GM12878 (cell line): ENCODE data around the gene MDFI. TPM values are rescaled to one million over a fixed set of nuclear protein-coding genes. Genes with fewer than 3 reads are reported as not detected.

Experiments used
- ATAC-seq: fragments of 200-7000 bp; cut with Tn5 transposase; 3 replicates; pipeline ENCODE4 v1.9.1; 2020; ENCODE audit warnings: mild to moderate bottlenecking, moderate library complexity
- BruUV-seq: library from RNA; stranded (reverse); fragments of 400-500 nt; replicated peaks from 2 replicates; lab custom pipeline; 2021; lab: Mats Ljungman, UMichigan
- CTCF ChIA-PET: fragments of 300-600 bp; sonication (Branson Sonifier 250); formaldehyde crosslinking; extraction: SDS; loops from one replicate; lab custom pipeline; 2021; ENCODE audit warnings: inconsistent platforms; lab: Yijun Ruan, JAX
- POLR2A ChIA-PET: fragments of 350-600 bp; formaldehyde crosslinking; extraction: SDS; loops from one replicate; lab custom pipeline; 2021; ENCODE audit warnings: inconsistent platforms; lab: Charles Lee
- RAD21 ChIA-PET: fragments of 300-600 bp; sonication (Branson Sonifier 250); formaldehyde crosslinking; loops from one replicate; lab custom pipeline; 2023; ENCODE audit warnings: antibody characterized with exemption; ENCODE audit not compliant: unreplicated experiment; lab: Charles Lee
- SMC1A ChIA-PET: fragments of 300-600 bp; sonication (Branson Sonifier 250); formaldehyde crosslinking; loops from one replicate; lab custom pipeline; 2023; ENCODE audit not compliant: unreplicated experiment, uncharacterized antibody; lab: Charles Lee
- DNase-seq: peaks from one replicate; pipeline ENCODE4 v3.0.0-alpha.2; 2011; ENCODE audit warnings: low read depth, low spot score
- FAIRE-seq: peaks from 3 replicates; lab custom pipeline; 2011; peaks lifted over from hg19 to GRCh38; lab: Jason Lieb, UNC
- H2AFZ ChIP-seq: 2 replicates; pipeline ENCODE4 v1.6.0; 2011; ENCODE audit warnings: low read depth, low read length, control low read depth; ENCODE audit not compliant: control insufficient read depth
- H3K27ac ChIP-seq: 2 replicates; pipeline ENCODE4 v1.5.1; 2011; ENCODE audit warnings: control low read depth; ENCODE audit not compliant: control insufficient read depth, insufficient read depth
- H3K27me3 ChIP-seq, 2 experiments: replicated peaks in 1 of 2; 2 replicates each; pipeline versions ENCODE4 v1.6.0 to v1.6.1; 2011; ENCODE audit warnings: low read length in 1 of 2; ENCODE audit not compliant: control insufficient read depth in 2 of 2, insufficient read depth in 2 of 2
- H3K36me3 ChIP-seq, 2 experiments: 2 replicates each; pipeline ENCODE4 v1.5.1; 2011; ENCODE audit warnings: low read length in 1 of 2; ENCODE audit not compliant: control insufficient read depth in 2 of 2, insufficient read depth in 2 of 2
- H3K4me1 ChIP-seq: 2 replicates; pipeline ENCODE4 v1.6.1; 2011; ENCODE audit warnings: mild to moderate bottlenecking, low read length, moderate library complexity, mixed read lengths; ENCODE audit not compliant: control insufficient read depth, insufficient read depth
- H3K4me2 ChIP-seq: 2 replicates; pipeline ENCODE4 v1.6.0; 2011; ENCODE audit warnings: control low read depth; ENCODE audit not compliant: control insufficient read depth, insufficient read depth
- H3K4me3 ChIP-seq: fragments of 200-600 bp; sonication (generic); 2 replicates; pipeline ENCODE4 v1.5.1; 2016
- H3K79me2 ChIP-seq: 2 replicates; pipeline ENCODE4 v1.6.0; 2011; ENCODE audit warnings: low read length; ENCODE audit not compliant: control insufficient read depth, insufficient read depth
- H3K9ac ChIP-seq: 2 replicates; pipeline ENCODE4 v1.8.0; 2011; ENCODE audit warnings: low read length, control low read depth, mixed read lengths; ENCODE audit not compliant: control insufficient read depth, insufficient read depth
- H3K9me3 ChIP-seq: replicated peaks from 3 replicates; pipeline ENCODE4 v1.5.1; 2011; ENCODE audit warnings: mild to moderate bottlenecking, low read length; ENCODE audit not compliant: control insufficient read depth, insufficient read depth
- H4K20me1 ChIP-seq: 2 replicates; pipeline ENCODE4 v1.6.0; 2011; ENCODE audit not compliant: control insufficient read depth, insufficient read depth
- ASH2L ChIP-seq: fragments of 300-600, 200-600 bp; sonication (generic); IDR thresholded peaks from 2 replicates; pipeline ENCODE4 v1.6.1; 2017; ENCODE audit warnings: low read depth, mild to moderate bottlenecking, borderline replicate concordance
- BRCA1 ChIP-seq: IDR thresholded peaks from 2 replicates; pipeline ENCODE4 v1.6.1; 2011; ENCODE audit warnings: low read depth, low read length, improper control_type of control experiment
- CBX3 ChIP-seq: fragments of 200-600 bp; sonication (generic); IDR thresholded peaks from 2 replicates; pipeline ENCODE4 v1.6.1; 2016; ENCODE audit warnings: low read depth, borderline replicate concordance
- CBX5 ChIP-seq: sonication (generic); IDR thresholded peaks from 2 replicates; pipeline ENCODE4 v1.6.1; 2016; ENCODE audit warnings: low read depth, moderate library complexity, mild to moderate bottlenecking, inconsistent platforms
- CHD4 ChIP-seq: fragments of 200-600 bp; sonication (generic); IDR thresholded peaks from 2 replicates; pipeline ENCODE4 v1.6.1; 2016; ENCODE audit warnings: mild to moderate bottlenecking
- EED ChIP-seq: sonication (generic); IDR thresholded peaks from 2 replicates; pipeline ENCODE4 v1.6.1; 2016; ENCODE audit warnings: antibody characterized with exemption, low read depth
- KLF5 ChIP-seq: fragments of 450-650 bp; IDR thresholded peaks from 2 replicates; pipeline ENCODE4 v1.6.1; 2014; ENCODE audit warnings: mild to moderate bottlenecking; ENCODE audit not compliant: partially characterized antibody
- PAX5 ChIP-seq: IDR thresholded peaks from 2 replicates; pipeline ENCODE4 v1.6.1; 2011; ENCODE audit warnings: low read depth, low read length, borderline replicate concordance
- RAD51 ChIP-seq: fragments of 450-650 bp; IDR thresholded peaks from 2 replicates; pipeline ENCODE4 v1.6.1; 2016; ENCODE audit warnings: moderate library complexity, mild to moderate bottlenecking, inconsistent platforms
- RCOR1 ChIP-seq: conservative IDR thresholded peaks from 2 replicates; pipeline ENCODE4 v1.6.1; 2012; ENCODE audit warnings: low read depth, low read length, improper control_type of control experiment
- SUZ12 ChIP-seq: fragments of 200-600 bp; sonication (generic); IDR thresholded peaks from one replicate; pipeline ENCODE4 v1.6.1; 2018; ENCODE audit warnings: antibody characterized with exemption, mild to moderate bottlenecking; ENCODE audit not compliant: unreplicated experiment
- TBL1XR1 ChIP-seq: IDR thresholded peaks from 2 replicates; pipeline ENCODE4 v1.6.1; 2012; ENCODE audit warnings: low read depth, low read length, improper control_type of control experiment
- WGBS: methylation state at CpG from one replicate; pipeline ENCODE4 v1.1.6; 2016; ENCODE audit warnings: low lambda C conversion rate; ENCODE audit not compliant: insufficient replicate concordance, insufficient coverage; ENCODE audit errors: missing lambda C conversion rate; 5-methylcytosine and 5-hydroxymethylcytosine counted together
- in situ Hi-C: fragments of 300-500 bp; cut with MboI; formaldehyde crosslinking; loops from 9 replicates; pipeline ENCODE4 v1.14.3; 2018; ENCODE audit warnings: mixed read lengths
- intact Hi-C: fragments of 100-400 bp; cut with micrococcal nuclease; formaldehyde crosslinking; loops from one replicate; pipeline ENCODE4 v1.14.2; 2022; ENCODE audit not compliant: unreplicated experiment
- polyA plus RNA-seq, 11 experiments: library from polyadenylated mRNA; depleted of rRNA in 4 of 11; unstranded in 6 of 11; stranded (reverse) in 5 of 11; fragments of >200 nt; fragmentation: Nextera tagmentation in 4 of 11; fragmentation: Illumina TruSeq in 1 of 11; extraction: Ambion mirVana in 4 of 11; extraction: Trizol in 1 of 11; gene quantifications; 1 replicate in 1 of 11; 2 replicates in 10 of 11; pipeline versions ENCODE4 v1.2.1 to v1.2.3, GENCODE V29; 2011 to 2016; ENCODE audit warnings: inconsistent platforms in 2 of 11, missing spikeins in 2 of 11, low read depth in 1 of 11
- total RNA-seq, 4 experiments: library from RNA; depleted of rRNA in 3 of 4; stranded (reverse); fragments of >200 nt in 3 of 4; fragmentation: Illumina TruSeq in 1 of 4; extraction: Trizol in 1 of 4; gene quantifications; 2 replicates each; pipeline versions ENCODE4 v1.2.1 to v1.2.3, GENCODE V29; 2013 to 2021
- TF ChIP-seq, protein P1 (sequence below): IDR thresholded peaks from 2 replicates; pipeline ENCODE4 v1.6.1; 2012; ENCODE audit warnings: low read depth, low read length, improper control_type of control experiment
- TF ChIP-seq, protein P2 (sequence below), 3 experiments: IDR thresholded peaks in 2 of 3; conservative IDR thresholded peaks in 1 of 3; 2 replicates each; pipeline ENCODE4 v1.5.1; 2011; ENCODE audit warnings: low read depth in 3 of 3, low read length in 3 of 3, mild to moderate bottlenecking in 3 of 3, control low read depth in 2 of 3, moderate library complexity in 2 of 3, inconsistent platforms in 1 of 3, mixed read lengths in 1 of 3; ENCODE audit not compliant: control insufficient read depth in 2 of 3, insufficient read depth in 1 of 3; ENCODE audit errors: extremely low read depth in 1 of 3
- TF ChIP-seq, protein P3 (sequence below): fragments of 150-350 bp; IDR thresholded peaks from 2 replicates; pipeline ENCODE4 v1.6.1; 2016; ENCODE audit warnings: low read depth, low read length

Gene MDFI
- total and polyA plus RNA-seq, 10 of the 15 experiments (the other 5 are each of a cell fraction or from before 2014, with no cell fraction given): not detected

DNA sequence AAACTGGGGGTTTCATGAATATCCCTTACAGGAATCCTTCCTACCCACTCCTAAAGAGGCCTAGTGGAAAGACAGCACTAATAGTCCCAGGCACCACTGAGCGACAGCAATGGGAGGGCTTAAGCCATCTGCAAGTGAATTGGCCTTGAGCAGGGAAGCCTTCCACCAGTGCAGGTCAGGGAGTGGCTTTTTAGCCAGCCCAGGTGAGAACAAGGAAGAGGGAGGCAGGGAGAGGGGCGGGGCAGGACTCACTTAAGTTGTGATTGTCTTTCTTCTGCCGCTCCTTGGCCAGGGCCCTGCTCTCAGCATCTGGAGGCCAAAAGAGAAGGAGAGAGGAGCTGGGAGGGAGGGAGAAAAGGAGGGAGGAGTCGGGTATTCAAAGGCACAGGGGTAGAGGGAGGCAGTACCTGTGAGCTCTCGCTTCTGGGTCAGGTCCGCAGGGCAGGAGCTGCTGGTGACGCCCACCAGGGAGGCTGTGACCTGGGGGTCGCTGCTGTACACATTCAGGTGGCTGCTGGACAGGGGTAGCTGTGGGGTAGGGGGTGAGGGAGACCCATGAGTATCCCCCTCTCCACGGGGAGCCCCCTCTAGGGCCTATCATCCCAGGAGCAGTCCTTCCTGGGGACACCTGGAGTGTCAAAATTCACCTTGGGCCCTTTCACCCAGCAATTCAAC, 49.4 kb downstream of the MDFI start:
- FAIRE-seq: no peak
- no peaks in the 10 kb centered on the region for H3K9me3 ChIP-seq
- no peak for DNase-seq
- peaks cover 1% of the 10 kb centered on the region for H3K79me2 ChIP-seq
- H3K27me3 ChIP-seq: no peaks in the 10 kb centered on the region
- H3K27ac ChIP-seq: no peak overlapping the region
- no peak overlapping the region for H3K9ac ChIP-seq
- RAD21 ChIA-PET: interaction anchor here (1.3 to 2.2 kb wide), 2 partner anchors 18 to 46 kb away, joined by 4 to 7 read pairs; no protein-coding TSS in a partner anchor
- H3K36me3 ChIP-seq: peaks cover 13 to 48% of the 10 kb centered on the region in 2 experiments; a peak in 3 of 4 replicates
- TF ChIP-seq RCOR1 (no peak), CBX5 (no peak), BRCA1 (no peak), EED (no peak), SUZ12 (no peak), RAD51 (no peak), CHD4 (no peak), KLF5 (no peak), PAX5 (no peak), ASH2L (no peak), TBL1XR1 (no peak), CBX3 (no peak)
- TF ChIP-seq, protein P1, sequence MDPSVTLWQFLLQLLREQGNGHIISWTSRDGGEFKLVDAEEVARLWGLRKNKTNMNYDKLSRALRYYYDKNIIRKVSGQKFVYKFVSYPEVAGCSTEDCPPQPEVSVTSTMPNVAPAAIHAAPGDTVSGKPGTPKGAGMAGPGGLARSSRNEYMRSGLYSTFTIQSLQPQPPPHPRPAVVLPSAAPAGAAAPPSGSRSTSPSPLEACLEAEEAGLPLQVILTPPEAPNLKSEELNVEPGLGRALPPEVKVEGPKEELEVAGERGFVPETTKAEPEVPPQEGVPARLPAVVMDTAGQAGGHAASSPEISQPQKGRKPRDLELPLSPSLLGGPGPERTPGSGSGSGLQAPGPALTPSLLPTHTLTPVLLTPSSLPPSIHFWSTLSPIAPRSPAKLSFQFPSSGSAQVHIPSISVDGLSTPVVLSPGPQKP: no peak
- TF ChIP-seq, protein P2, sequence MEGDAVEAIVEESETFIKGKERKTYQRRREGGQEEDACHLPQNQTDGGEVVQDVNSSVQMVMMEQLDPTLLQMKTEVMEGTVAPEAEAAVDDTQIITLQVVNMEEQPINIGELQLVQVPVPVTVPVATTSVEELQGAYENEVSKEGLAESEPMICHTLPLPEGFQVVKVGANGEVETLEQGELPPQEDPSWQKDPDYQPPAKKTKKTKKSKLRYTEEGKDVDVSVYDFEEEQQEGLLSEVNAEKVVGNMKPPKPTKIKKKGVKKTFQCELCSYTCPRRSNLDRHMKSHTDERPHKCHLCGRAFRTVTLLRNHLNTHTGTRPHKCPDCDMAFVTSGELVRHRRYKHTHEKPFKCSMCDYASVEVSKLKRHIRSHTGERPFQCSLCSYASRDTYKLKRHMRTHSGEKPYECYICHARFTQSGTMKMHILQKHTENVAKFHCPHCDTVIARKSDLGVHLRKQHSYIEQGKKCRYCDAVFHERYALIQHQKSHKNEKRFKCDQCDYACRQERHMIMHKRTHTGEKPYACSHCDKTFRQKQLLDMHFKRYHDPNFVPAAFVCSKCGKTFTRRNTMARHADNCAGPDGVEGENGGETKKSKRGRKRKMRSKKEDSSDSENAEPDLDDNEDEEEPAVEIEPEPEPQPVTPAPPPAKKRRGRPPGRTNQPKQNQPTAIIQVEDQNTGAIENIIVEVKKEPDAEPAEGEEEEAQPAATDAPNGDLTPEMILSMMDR (IDR thresholded peaks at IDR 0.05 in 2 of 3, conservative IDR thresholded peaks at IDR 0.05 in 1 of 3; ENCODE audit: control insufficient read depth in 2 of 3, extremely low read depth in 1 of 3, insufficient read depth in 1 of 3, low read depth in 3 of 3, low read length in 3 of 3): no peak
- TF ChIP-seq, protein P3, sequence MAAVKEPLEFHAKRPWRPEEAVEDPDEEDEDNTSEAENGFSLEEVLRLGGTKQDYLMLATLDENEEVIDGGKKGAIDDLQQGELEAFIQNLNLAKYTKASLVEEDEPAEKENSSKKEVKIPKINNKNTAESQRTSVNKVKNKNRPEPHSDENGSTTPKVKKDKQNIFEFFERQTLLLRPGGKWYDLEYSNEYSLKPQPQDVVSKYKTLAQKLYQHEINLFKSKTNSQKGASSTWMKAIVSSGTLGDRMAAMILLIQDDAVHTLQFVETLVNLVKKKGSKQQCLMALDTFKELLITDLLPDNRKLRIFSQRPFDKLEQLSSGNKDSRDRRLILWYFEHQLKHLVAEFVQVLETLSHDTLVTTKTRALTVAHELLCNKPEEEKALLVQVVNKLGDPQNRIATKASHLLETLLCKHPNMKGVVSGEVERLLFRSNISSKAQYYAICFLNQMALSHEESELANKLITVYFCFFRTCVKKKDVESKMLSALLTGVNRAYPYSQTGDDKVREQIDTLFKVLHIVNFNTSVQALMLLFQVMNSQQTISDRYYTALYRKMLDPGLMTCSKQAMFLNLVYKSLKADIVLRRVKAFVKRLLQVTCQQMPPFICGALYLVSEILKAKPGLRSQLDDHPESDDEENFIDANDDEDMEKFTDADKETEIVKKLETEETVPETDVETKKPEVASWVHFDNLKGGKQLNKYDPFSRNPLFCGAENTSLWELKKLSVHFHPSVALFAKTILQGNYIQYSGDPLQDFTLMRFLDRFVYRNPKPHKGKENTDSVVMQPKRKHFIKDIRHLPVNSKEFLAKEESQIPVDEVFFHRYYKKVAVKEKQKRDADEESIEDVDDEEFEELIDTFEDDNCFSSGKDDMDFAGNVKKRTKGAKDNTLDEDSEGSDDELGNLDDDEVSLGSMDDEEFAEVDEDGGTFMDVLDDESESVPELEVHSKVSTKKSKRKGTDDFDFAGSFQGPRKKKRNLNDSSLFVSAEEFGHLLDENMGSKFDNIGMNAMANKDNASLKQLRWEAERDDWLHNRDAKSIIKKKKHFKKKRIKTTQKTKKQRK: no peak
- TF ChIP-seq, all 136 proteins: peak for 0
- H3K4me1 ChIP-seq: no peaks in the 10 kb centered on the region
- ChIA-PET SMC1A (no interaction called here), CTCF (interaction anchor here (1.1 to 1.7 kb wide), 2 partner anchors 18 to 79 kb away, joined by 3 to 8 read pairs; no protein-coding TSS in a partner anchor), POLR2A (no interaction called here)
- no peak overlapping the region for H2AFZ ChIP-seq
- no peak for ATAC-seq
- intact Hi-C loops: no loop called here
- in situ Hi-C loops: loop anchor here (10.0 kb wide), 1 partner anchor 83 kb away; no protein-coding TSS in a partner anchor
- no peaks in the 10 kb centered on the region for H4K20me1 ChIP-seq
- WGBS: 93% methylated on average over 9 of the region's 9 CpGs
- no peak overlapping the region for H3K4me3 ChIP-seq
- H3K4me2 ChIP-seq: no peak overlapping the region
- no TSS peak for BruUV-seq
